DMS114 treated with DMSO at 0.1 percent for 48 hours (cell line): Measurements from ENCODE around the gene ATG7.
"Not testable (repeated sequence)": the region's sequence is repeated elsewhere in the genome, so short reads cannot be mapped to it uniquely, and the experiment has no call there.

Experiments
- DNase-seq: peaks from one replicate; lab custom pipeline; 2025; ENCODE audit not compliant: unreplicated experiment; lab: John Stamatoyannopoulos, UW

The ATG7 gene

DNA sequence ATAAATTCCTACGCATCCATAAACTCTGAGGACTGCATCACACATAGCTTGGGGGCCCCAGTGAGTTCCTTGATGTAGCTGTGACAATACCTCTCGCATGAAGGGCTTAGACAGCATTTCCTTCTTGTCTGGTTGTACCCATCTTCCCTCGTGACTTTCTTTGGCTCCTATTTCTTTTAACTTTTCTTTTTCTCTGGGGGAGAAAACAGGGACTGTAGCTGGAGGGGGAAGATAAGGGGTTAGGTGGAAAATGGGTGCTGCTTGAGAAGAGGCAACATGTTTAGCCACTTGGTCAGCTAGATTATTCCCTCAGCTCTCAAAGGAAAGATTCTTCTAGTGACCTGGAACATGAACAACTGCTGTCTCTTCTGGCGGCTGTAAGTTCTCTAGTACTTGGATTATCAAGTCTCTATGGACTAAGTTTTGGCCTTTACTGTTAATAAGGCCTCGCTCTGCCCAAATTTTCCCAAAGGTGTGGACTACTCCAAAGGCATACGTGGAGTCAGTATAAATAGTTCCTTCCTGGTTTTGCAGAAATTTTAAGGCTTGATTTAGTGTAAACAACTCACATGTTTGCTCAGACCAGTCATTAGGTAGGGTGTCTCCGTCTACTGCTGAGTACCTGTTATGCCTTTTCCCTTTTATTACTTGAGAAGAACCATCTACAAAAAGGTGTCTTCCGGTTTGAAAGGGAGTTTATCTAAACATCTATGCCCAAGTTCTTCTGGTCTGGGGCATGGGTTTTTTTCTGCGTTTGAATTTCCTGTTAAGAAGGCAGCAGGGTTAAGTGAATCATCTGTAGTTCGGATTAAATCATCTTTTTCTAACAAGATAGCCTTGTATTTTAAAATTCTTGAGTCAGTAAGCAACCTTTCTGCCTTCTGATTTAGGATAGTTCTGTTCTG is 21.0 kb upstream of the ATG7 start:
- DNase-seq = no peak

DNA sequence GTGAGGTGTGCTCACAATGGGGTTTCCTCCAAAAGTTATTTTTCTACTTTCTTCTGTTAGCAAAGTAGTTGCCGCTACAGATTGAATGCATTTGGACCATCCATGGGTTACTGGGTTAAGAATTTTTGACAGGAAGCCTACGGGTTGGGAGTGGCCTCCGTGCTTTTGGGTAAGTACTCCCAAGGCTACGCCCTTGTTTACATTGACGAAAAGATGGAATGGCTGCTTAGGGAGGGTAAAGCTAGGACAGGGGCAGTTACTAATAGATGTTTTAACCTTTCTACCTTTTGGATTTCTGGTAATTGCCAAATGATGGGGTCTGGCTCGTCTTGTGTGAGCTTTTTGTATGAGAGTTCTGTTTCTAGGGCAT is 20.4 kb upstream of the ATG7 start:
- DNase-seq = no peak

DNA sequence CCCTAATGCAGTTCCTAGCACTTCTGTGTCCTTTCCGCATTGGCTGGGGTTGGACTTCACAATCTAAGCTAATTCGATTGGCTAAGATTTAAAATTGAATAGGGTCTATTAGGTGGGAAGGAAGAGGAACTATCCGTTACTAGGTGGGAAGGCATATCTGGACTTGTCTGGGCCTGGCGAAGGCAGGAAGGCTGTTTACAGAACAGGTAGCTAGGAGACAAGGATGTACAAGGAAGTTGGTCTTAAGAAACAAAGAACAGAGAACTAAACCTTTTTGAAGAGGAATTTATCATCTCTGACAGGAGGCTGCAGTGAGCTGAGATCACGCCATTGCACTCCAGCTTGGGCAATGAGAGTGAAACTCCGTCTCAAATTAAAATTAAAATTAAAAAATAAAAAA is 17.3 kb upstream of the ATG7 start:
- DNase-seq = no peak

DNA sequence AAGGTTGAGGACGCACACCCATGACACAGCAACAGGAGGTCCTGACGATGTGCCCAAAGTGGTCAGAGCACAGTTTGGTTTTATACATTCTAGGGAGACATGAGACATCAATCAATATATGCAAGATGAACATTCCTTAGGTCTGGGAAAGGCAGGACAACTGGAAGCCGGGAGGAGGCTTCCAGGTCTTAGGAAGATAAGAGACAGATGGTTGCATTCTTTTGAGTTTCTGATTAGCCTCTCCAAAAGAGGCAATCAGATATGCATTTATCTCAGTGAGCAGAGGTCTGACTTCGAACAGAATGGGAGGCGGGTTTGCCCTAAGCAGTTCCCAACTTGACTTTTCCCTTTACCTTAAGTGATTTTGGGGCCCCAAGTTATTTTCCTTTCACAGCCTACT is 16.7 kb upstream of the ATG7 start:
- not testable (repeated sequence) for DNase-seq

DNA sequence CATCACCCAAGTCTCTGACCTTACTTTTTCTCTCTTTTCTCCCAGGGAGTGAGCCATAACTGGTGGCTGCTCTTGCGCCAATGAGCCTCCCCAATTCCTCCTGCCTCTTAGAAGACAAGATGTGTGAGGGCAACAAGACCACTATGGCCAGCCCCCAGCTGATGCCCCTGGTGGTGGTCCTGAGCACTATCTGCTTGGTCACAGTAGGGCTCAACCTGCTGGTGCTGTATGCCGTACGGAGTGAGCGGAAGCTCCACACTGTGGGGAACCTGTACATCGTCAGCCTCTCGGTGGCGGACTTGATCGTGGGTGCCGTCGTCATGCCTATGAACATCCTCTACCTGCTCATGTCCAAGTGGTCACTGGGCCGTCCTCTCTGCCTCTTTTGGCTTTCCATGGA is 13.2 kb upstream of the ATG7 start:
- no peak for DNase-seq

DNA sequence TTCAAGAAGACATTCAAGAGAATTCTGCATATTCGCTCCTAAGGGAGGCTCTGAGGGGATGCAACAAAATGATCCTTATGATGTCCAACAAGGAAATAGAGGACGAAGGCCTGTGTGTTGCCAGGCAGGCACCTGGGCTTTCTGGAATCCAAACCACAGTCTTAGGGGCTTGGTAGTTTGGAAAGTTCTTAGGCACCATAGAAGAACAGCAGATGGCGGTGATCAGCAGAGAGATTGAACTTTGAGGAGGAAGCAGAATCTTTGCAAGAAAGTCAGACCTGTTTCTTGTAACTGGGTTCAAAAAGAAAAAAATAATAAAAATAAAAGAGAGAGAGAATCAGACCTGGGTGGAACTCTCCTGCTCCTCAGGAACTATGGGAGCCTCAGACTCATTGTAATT is 11.7 kb upstream of the ATG7 start:
- DNase-seq = no peak

DNA sequence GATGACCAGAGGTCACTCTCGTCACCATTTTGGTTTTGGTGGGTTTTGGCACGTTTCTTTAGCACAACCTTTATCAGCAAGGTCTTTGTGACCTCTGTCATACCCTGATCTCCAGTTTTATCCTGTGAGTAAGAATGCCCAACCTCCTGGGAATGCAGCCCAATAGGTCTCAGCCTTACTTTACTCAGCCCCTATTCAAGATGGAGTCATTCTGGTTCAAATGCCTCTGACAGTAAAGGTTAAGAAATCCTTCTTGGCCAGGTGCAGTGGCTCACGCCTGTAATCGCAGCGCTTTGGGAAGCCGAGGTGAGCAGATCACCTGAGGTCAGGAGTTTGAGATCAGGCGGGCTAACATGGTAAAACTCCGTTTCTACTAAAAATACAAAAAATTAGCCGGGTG is 3.2 kb upstream of the ATG7 start:
- DNase-seq = no peak

DNA sequence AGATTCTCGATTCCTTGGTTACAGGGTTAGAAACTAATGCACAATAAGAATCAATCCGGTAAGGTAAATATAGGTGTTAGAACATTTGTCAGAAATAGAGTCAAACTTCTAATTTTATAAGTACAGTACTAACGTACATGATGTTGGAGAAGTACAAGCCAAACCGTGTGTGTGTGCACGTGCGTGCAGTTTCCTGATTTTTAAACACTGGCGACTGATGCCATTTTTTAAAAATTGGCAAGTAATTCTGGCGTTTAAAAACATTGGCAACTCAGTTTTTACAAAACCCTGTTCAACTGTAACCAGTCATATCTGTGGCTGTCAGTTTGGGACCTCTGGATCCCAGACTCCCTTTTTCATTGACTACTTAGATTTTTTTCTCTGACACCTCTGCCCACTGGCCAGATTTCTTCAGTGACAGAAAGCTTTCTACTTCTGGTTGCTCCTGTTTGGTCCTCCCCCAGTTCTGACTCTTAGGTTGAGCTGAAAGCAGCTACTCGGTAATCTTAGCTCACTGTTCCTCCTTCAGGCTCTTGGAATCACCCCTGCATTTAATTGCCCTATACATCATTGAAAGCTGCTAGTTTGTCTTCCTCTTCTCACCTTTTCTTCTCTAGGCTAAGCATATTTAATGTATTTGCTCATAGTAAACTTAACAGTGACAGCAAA is 843 bp downstream of the ATG7 start:
- no peak for DNase-seq

DNA sequence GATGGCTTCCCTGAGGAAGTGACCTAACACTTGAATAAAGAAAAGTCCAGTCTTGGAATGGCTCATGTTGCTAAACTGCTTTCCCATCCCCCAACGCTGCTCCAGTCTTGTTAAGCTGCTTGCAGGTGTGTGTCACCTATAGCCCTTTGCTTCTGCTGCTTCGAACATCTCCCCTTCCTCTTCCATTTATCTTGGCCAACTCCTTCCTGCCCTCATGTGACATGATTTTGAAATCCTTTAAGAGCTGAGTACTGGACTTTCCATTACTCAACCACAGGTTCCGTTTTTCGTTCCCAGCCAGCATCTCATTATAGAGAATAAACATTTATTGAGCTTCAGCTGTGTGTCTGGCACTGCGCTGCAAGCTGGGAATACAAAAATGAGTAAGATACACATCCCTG is 1.7 kb downstream of the ATG7 start:
- no peak for DNase-seq

DNA sequence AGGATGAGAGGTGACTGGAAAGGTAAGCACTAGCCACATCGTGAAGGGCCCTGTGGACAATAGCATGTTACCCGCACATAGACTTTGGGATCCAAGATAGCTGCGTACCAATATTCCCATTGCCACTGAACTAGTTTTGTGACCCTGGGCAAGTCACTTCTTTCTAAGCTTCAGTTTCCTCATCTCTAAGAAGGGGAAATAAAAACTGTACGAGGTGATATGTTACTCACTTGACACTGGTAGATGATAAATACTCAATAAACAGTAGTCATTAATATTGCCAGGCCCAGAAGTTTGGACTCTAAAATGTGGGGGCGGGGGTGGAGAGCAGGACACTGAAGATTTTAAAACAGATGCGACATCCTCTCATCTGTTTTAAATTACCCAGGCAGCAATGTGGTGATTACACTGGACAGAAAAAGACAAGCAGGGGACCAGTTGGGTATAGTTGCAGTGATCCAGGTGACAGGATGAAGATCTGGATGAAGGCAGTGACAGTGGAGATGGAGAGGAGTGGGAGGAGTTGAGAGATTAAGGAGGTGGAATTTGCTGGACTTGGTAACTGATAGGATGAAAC is 2.5 kb downstream of the ATG7 start:
- DNase-seq = no peak

DNA sequence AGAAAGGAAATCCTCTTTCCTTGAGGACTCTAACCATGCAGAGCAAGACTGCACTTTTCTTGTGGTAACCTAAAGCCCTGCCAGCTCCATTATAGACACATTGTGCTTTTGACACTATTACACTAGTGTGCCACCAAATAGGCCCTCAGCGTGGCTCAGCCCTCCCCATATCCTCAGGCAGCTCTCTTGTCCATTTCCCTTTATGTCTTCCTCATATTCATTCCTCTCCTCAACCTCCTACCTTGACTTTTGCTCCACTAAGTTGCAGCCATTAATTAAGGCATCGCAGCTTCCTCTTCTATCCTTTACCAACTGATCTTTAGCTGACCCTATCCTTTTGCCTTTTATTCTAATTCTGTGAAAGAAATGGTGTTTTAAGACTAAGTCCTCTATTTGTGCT is 3.7 kb downstream of the ATG7 start:
- DNase-seq = no peak

DNA sequence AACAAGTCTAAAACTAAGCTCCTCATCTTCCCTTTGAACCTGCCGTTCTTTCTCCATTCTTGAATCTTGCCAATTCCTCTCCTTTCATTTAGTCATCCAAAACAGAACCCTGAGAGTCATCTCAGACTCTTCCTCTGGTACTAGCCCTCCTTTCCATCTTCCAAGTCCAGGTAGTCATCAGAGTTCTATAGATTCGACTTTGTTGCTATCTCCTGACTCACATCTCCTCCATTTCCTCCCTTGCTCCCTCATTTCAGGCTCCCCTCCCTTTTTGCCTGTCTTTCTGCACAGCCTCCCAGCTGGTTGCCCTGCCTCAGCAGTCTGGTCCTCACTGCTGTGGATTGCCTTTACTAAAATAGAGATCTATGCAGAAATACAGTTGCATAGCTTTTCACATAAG is 4.7 kb downstream of the ATG7 start:
- DNase-seq = no peak

DNA sequence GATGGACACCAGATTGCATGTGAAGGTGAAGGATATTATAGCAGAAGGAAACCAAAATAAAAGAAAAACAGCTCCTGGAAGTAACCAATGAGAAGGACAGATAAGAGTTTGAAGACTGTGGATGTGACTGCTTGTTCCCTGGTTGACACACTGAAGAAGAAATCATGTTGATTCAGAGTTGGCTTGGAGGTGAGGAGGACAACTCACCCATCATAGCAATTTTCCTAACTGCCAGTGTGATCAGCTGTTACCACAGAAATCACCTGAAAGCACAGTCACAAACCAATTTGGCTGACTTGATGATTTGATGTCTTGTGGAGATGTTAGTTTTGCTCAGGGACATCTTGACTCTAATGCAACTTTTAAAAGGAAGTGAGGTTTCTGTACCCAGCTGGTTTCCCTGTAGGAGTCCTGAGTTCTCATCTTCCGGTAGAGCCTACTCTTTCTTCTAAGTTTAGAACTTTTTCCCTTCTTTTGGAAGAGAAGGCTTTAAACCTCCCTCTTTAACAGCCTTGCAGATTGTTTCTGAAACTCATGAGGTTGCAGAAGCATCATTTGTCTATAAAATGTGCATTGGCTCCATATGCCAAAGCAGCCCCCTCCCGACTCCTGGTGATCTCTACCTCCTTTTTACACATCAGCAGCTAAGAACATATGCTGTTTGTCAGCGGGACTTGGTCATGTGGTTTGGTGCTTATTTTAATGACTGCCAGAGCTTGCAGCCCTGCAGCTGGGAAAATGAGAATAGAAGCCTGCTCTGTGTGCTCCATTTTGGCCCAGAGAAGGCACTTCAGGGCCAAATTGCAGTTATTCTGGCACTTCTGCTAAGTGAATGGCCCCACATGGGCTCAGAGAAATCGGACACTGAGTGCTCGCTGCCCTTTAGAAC is 10.3 kb downstream of the ATG7 start:
- DNase-seq = no peak

DNA sequence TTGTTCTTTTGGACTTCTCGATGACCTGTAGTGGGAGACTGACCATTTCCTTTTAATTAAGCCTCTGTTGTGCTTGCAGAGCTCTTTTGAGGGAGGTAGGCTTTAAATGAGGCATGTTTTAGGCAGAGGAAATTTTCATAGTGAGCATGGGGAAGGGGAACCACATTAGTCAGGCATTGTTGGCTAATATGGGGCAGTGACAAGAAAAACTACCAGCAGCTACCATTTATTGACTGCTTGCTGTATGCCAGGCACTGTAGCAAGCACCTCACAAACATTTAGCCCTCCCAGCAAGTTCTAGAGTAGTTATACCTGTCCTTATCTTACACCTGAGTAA is 10.9 kb downstream of the ATG7 start:
- no peak for DNase-seq

DNA sequence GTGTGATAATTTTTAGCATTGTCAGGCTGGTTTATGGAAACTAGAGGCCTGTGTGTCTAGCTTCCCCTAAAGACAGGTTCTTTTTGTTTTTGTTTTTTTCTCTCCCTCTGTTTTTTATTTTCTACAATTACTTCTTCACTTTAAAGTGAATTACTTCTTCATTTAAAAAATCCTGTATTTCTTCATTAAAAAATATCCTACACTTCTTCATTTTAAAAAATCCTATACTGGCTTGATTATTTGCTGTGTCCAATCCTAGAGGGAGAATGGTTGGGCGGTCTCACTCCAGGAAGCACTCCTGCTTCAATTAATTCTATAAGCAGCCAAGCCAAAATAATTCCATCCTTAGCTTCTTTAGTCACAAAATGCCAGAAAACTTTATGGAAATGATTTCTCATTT is 11.8 kb downstream of the ATG7 start:
- DNase-seq = no peak

DNA sequence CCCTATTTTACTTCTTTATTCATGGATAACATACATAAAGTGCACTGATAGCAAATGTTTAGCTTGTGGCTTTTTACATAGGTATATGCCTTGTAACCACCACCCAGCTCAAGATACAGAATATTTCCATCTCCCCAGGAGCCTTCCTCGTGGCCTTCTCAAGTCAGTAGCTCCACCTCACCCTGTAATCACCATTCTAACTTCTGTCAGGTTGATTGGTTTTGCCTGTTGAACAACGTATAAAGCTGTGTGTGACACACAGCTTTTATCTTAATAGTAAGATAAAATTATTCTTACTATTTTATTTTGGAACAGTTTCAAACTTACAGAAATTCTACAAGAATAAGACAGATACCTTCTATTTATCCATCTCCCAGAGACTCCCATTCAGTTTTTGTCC is 13.3 kb downstream of the ATG7 start:
- DNase-seq = no peak

DNA sequence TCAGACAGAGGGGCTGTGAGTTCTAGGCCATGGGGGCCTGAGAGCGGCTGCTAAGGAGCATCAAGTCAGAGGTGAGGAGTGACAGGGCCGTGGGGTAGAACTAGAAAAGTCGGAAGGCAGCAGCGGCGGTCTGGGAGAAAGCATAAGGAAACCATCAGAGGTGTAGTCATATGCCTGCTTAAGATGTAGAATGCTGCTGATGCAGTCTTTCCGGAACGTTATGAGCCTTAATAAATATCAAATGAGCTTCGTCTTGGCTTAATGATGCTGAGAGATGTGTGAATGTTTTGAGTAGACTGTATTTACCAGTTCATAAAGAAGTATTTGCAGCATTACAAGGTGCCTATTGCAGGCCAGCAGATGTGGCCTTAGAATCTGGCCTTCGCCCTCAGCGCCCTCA is 15.2 kb downstream of the ATG7 start:
- no peak for DNase-seq

DNA sequence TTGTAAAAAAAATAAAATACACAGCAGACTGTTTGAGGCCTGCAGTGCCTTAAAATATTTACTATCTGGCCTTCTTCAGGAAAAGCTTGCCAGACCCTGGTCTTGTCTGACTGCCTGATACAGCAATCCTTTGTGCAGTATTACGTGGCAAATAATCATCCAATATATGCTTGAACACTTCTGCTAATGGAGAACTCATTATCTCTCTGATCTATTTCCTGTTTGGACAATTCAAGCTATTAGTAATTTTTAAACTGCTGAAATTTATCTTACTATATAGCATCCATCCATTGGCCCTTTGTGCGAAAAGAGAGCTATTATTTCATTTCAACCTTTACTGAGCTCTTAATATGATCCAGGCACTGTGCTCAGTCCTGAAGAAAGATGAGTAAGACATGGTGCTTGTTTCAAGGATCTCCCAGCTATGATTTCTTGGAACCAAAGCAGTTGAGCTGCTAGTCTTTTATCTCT is 15.9 kb downstream of the ATG7 start:
- no peak for DNase-seq

DNA sequence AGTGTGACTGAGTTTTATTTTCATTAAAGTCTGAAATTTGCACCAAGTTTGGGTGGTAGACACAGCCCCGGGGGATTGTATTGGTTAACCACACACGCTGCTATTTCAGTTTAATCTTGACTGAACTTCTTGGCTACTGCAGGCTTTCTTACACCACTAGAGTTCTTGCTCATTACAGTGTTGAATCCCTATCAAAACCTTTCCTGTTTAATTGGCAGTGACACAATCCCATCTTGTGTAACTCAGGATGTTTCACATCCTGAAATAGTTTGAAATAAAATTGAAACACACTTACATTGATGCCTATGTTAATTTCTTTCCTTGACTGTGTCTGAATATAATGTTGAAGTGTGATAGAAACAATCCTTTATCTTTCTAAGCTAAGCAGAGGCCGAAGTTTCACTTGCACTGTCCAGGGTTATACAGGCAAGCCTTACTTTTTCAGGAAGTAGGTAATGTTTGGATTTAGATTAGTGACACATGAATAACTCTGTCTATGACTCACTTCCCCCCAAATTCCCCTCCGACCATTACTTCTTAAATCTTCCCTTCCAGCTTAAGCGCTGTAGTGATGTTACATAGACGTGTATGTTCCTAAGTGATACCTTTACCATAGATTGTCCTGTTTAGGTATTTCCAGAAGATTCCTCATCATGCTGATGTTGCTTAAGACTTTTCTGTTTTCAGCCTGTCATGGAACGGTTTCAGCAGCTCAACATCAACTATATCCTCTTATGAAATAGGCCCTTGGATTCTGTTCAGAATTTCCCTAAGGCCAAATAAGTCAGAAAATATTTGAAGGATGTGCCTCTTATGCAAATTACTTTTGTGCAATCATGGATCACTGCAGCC is 16.8 kb downstream of the ATG7 start:
- no peak for DNase-seq

DNA sequence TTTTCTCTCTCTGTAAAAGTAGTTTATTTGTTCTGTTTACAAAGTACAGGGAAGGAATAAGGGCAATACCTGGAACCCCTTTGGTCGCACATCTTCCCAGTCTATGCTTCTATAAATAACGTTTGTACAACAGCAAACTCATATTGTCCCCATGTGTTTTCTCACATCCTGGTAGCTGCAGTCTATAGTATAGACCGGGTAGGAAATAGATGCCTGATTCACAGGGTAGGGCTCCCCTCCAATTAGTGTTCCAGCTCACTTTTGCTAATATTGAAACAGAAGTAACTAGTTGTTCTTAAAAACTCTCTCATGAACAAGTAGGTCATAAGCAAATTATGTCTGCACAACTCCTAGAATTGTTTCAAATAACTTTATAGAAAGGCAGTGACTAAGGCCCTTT is 17.7 kb downstream of the ATG7 start:
- DNase-seq = no peak
